Measurements from ENCODE around the gene KLC3. TPM values are rescaled to one million over a fixed set of nuclear protein-coding genes. Genes with fewer than 3 reads are reported as not detected.

Gene KLC3
- total RNA-seq, 1 experiment from 2014 or later = 23.4 TPM

GRCh38 chr19:45355402-45355801, 14.9 kb downstream of the KLC3 start:
- no peak overlapping the region for H3K9ac ChIP-seq (ENCODE audit: low read length)
- no peak overlapping the region for H3K4me2 ChIP-seq (ENCODE audit: low read length)
- no peak overlapping the region for H3K27ac ChIP-seq (ENCODE audit: low read length)
- H3F3A ChIP-seq (ENCODE audit: low read length, unreplicated experiment) = no peaks in the 10 kb centered on the region
- H3K79me2 ChIP-seq (ENCODE audit: low read length) = no peaks in the 10 kb centered on the region
- no peaks in the 10 kb centered on the region for H3K9me2 ChIP-seq (replicated peaks; ENCODE audit: low read length)
- ATAC-seq (no peak), DNase-seq (no peak)
- H3K27me3 ChIP-seq (ENCODE audit: low read length) = no peaks in the 10 kb centered on the region
- no peaks in the 10 kb centered on the region for H3K4me1 ChIP-seq (ENCODE audit: insufficient read depth, low read length)
- H3K4me3 ChIP-seq (ENCODE audit: low read length) = no peak overlapping the region
- H4K20me1 ChIP-seq (ENCODE audit: low read length) = no peaks in the 10 kb centered on the region
- intact Hi-C loops (cut with micrococcal nuclease) = no loop called here
- H3K9me3 ChIP-seq (ENCODE audit: low read length) = no peaks in the 10 kb centered on the region
- TF ChIP-seq EZH2 (IDR thresholded peaks at IDR 0.05; ENCODE audit: low read length, unreplicated experiment) (no peak), EZH2phosphoT487 (IDR thresholded peaks at IDR 0.05; ENCODE audit: borderline replicate concordance, low read length) (no peak), CTCF (conservative IDR thresholded peaks at IDR 0.05; ENCODE audit: low read depth, low read length) (no peak)
- no peak overlapping the region for H2AFZ ChIP-seq (ENCODE audit: low read length)
- ChIA-PET CTCF (no interaction called here), POLR2A (ENCODE audit: unreplicated experiment) (no interaction called here)
- BruUV-seq (replicated peaks) = no TSS peak
- peaks cover 3% of the 10 kb centered on the region; the same call in 1 of the 2 replicates for H3K36me3 ChIP-seq (ENCODE audit: low read depth, low read length)

GRCh38 chr19:45355910-45356309, 15.4 kb downstream of the KLC3 start:
- Histone ChIP-seq H3K27me3 (ENCODE audit: low read length) (no peaks in the 10 kb centered on the region), H3K9me2 (replicated peaks; ENCODE audit: low read length) (no peaks in the 10 kb centered on the region), H4K20me1 (ENCODE audit: low read length) (no peaks in the 10 kb centered on the region), H2AFZ (ENCODE audit: low read length) (no peak overlapping the region), H3K79me2 (ENCODE audit: low read length) (no peaks in the 10 kb centered on the region), H3K9ac (ENCODE audit: low read length) (no peak overlapping the region), H3K4me3 (ENCODE audit: low read length) (no peak overlapping the region), H3K36me3 (ENCODE audit: low read depth, low read length) (peaks cover 3% of the 10 kb centered on the region; the same call in 1 of the 2 replicates), H3K4me1 (ENCODE audit: insufficient read depth, low read length) (no peaks in the 10 kb centered on the region), H3K9me3 (ENCODE audit: low read length) (no peaks in the 10 kb centered on the region), H3K4me2 (ENCODE audit: low read length) (no peak overlapping the region), H3K27ac (ENCODE audit: low read length) (no peak overlapping the region), H3F3A (ENCODE audit: low read length, unreplicated experiment) (no peaks in the 10 kb centered on the region)
- intact Hi-C loops (cut with micrococcal nuclease) = no loop called here
- no TSS peak for BruUV-seq (replicated peaks)
- ChIA-PET CTCF (no interaction called here), POLR2A (ENCODE audit: unreplicated experiment) (no interaction called here)
- ATAC-seq (no peak), DNase-seq (no peak)
- TF ChIP-seq EZH2 (IDR thresholded peaks at IDR 0.05; ENCODE audit: low read length, unreplicated experiment) (no peak), CTCF (conservative IDR thresholded peaks at IDR 0.05; ENCODE audit: low read depth, low read length) (no peak), EZH2phosphoT487 (IDR thresholded peaks at IDR 0.05; ENCODE audit: borderline replicate concordance, low read length) (no peak)

GRCh38 chr19:45356760-45357444, 16.4 kb downstream of the KLC3 start:
- intact Hi-C loops (cut with micrococcal nuclease) = no loop called here
- H3K36me3 ChIP-seq (ENCODE audit: low read depth, low read length) = peaks cover 8% of the 10 kb centered on the region
- H2AFZ ChIP-seq (ENCODE audit: low read length) = no peak overlapping the region
- no peaks in the 10 kb centered on the region for H3K9me2 ChIP-seq (replicated peaks; ENCODE audit: low read length)
- no peak overlapping the region for H3K27ac ChIP-seq (ENCODE audit: low read length)
- no peak overlapping the region for H3K9ac ChIP-seq (ENCODE audit: low read length)
- TF ChIP-seq EZH2 (IDR thresholded peaks at IDR 0.05; ENCODE audit: low read length, unreplicated experiment) = no peak
- no peak for TF ChIP-seq EZH2phosphoT487 (IDR thresholded peaks at IDR 0.05; ENCODE audit: borderline replicate concordance, low read length)
- TF ChIP-seq CTCF (conservative IDR thresholded peaks at IDR 0.05; ENCODE audit: low read depth, low read length) = no peak
- POLR2A ChIA-PET (ENCODE audit: unreplicated experiment) = no interaction called here
- DNase-seq = no peak
- H3K4me3 ChIP-seq (ENCODE audit: low read length) = no peak overlapping the region
- H3K4me2 ChIP-seq (ENCODE audit: low read length) = no peak overlapping the region
- no peaks in the 10 kb centered on the region for H3K27me3 ChIP-seq (ENCODE audit: low read length)
- ATAC-seq = no peak
- CTCF ChIA-PET = no interaction called here
- no TSS peak for BruUV-seq (replicated peaks)
- H4K20me1 ChIP-seq (ENCODE audit: low read length) = no peaks in the 10 kb centered on the region
- no peaks in the 10 kb centered on the region for H3K9me3 ChIP-seq (ENCODE audit: low read length)
- no peaks in the 10 kb centered on the region for H3F3A ChIP-seq (ENCODE audit: low read length, unreplicated experiment)
- no peaks in the 10 kb centered on the region for H3K79me2 ChIP-seq (ENCODE audit: low read length)
- no peaks in the 10 kb centered on the region for H3K4me1 ChIP-seq (ENCODE audit: insufficient read depth, low read length)
